PC-3 (cell line): ENCODE results near the gene LBHD2. TPM values are rescaled to one million over a fixed set of nuclear protein-coding genes. Genes with fewer than 3 reads are reported as not detected.

ENCODE experiments used
- ATAC-seq: fragments of 200-7000 bp; cut with Tn5 transposase; 2 replicates; pipeline ENCODE4 v1.9.1; 2020; ENCODE audit warnings: mild to moderate bottlenecking, moderate library complexity
- BruUV-seq: library from RNA; stranded (reverse); fragments of 400-500 nt; replicated peaks from 2 replicates; lab custom pipeline; 2021; lab: Mats Ljungman, UMichigan
- CTCF ChIA-PET: fragments of 300-600 bp; sonication (Branson Sonifier 250); formaldehyde crosslinking; loops from one replicate; lab custom pipeline; 2022; ENCODE audit warnings: antibody characterized with exemption; lab: Charles Lee
- POLR2A ChIA-PET: fragments of 300-600 bp; sonication (Branson Sonifier 250); formaldehyde crosslinking; loops from one replicate; lab custom pipeline; 2022; ENCODE audit warnings: antibody characterized with exemption; ENCODE audit not compliant: unreplicated experiment; lab: Charles Lee
- DNase-seq: peaks from one replicate; pipeline ENCODE4 v3.0.0-alpha.2; 2015
- H2AFZ ChIP-seq: fragments of 300-600 bp; sonication (generic); 2 replicates; pipeline ENCODE4 v1.6.0; 2016; ENCODE audit warnings: antibody characterized with exemption, low read length
- H3F3A ChIP-seq: fragments of 300-600 bp; sonication (generic); one replicate; pipeline ENCODE4 v1.6.0; 2017; ENCODE audit warnings: antibody characterized with exemption, low read length, control low read depth, mild to moderate bottlenecking; ENCODE audit not compliant: unreplicated experiment
- H3K27ac ChIP-seq: fragments of 300-600 bp; sonication (generic); 2 replicates; pipeline ENCODE4 v1.5.1; 2016; ENCODE audit warnings: mild to moderate bottlenecking, low read length
- H3K27me3 ChIP-seq: fragments of 300-600 bp; sonication (generic); 2 replicates; pipeline ENCODE4 v1.6.1; 2016; ENCODE audit warnings: low read length, mixed read lengths
- H3K36me3 ChIP-seq: fragments of 300-600 bp; sonication (generic); 2 replicates; pipeline ENCODE4 v1.6.1; 2016; ENCODE audit warnings: low read depth, mixed run types, low read length, mixed read lengths
- H3K4me1 ChIP-seq: fragments of 300-600 bp; sonication (generic); 2 replicates; pipeline ENCODE4 v1.5.1; 2016; ENCODE audit warnings: low read length; ENCODE audit not compliant: insufficient read depth
- H3K4me2 ChIP-seq: fragments of 300-600 bp; sonication (generic); 2 replicates; pipeline ENCODE4 v1.6.0; 2016; ENCODE audit warnings: low read length
- H3K4me3 ChIP-seq: fragments of 300-600 bp; sonication (generic); 2 replicates; pipeline ENCODE4 v1.5.1; 2016; ENCODE audit warnings: mild to moderate bottlenecking, low read length, mixed read lengths
- H3K79me2 ChIP-seq: fragments of 300-600 bp; sonication (generic); 2 replicates; pipeline ENCODE4 v1.6.1; 2017; ENCODE audit warnings: low read length, mixed read lengths
- H3K9ac ChIP-seq: fragments of 300-600 bp; sonication (generic); 2 replicates; pipeline ENCODE4 v1.6.0; 2016; ENCODE audit warnings: mild to moderate bottlenecking, low read length
- H3K9me2 ChIP-seq: fragments of 300-600 bp; sonication (generic); replicated peaks from 2 replicates; pipeline ENCODE4 v1.6.1; 2016; ENCODE audit warnings: mixed run types, low read length, mixed read lengths
- H3K9me3 ChIP-seq: fragments of 300-600 bp; sonication (generic); 2 replicates; pipeline ENCODE4 v1.6.1; 2016; ENCODE audit warnings: low read length, mixed read lengths
- H4K20me1 ChIP-seq: fragments of 300-600 bp; sonication (generic); 2 replicates; pipeline ENCODE4 v1.6.1; 2016; ENCODE audit warnings: low read length, mixed read lengths
- EZH2 ChIP-seq: fragments of 300-600 bp; sonication (generic); IDR thresholded peaks from one replicate; pipeline ENCODE4 v1.6.1; 2017; ENCODE audit warnings: antibody characterized with exemption, mild to moderate bottlenecking, low read length; ENCODE audit not compliant: unreplicated experiment
- EZH2phosphoT487 ChIP-seq: fragments of 300-600 bp; sonication (generic); IDR thresholded peaks from 2 replicates; pipeline ENCODE4 v1.6.1; 2018; ENCODE audit warnings: mild to moderate bottlenecking, antibody characterized with exemption, low read length, borderline replicate concordance
- intact Hi-C: fragments of 100-400 bp; cut with micrococcal nuclease; formaldehyde crosslinking; loops from 2 replicates; pipeline ENCODE4 v1.9.0; 2023
- total RNA-seq: library from RNA; depleted of rRNA; stranded (reverse); fragments of >200 nt; gene quantifications from 2 replicates; pipeline ENCODE4 v1.2.3, GENCODE V29; 2014
- TF ChIP-seq, protein P1 (sequence below): fragments of 300-600 bp; sonication (generic); conservative IDR thresholded peaks from 2 replicates; pipeline ENCODE4 v1.5.1; 2017; ENCODE audit warnings: antibody characterized with exemption, low read depth, mild to moderate bottlenecking, low read length

Gene LBHD2
- total RNA-seq, 1 experiment from 2014 or later, result not detected

DNA sequence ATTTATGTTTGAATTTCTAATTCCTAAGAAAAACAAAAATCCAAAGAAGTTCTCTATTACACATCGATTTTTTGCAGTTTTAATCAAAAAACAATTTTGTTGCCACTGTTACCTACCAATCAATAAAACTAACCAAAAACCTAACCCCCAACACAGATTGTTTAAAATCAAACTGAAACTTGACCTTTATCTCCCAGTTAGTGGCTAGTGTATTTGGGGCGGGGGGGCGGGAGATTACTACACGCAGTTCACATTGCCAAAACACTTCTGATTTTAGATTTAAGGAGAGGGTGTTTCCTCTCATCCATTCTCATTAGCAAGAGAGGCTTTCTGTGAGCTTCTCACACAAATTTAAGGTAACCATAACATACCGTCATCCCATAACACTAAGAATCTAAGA is 33.1 kb upstream of the LBHD2 start:
- no peak overlapping the region for H2AFZ ChIP-seq
- POLR2A ChIA-PET, result no interaction called here
- CTCF ChIA-PET, result no interaction called here
- TF ChIP-seq, protein P1, sequence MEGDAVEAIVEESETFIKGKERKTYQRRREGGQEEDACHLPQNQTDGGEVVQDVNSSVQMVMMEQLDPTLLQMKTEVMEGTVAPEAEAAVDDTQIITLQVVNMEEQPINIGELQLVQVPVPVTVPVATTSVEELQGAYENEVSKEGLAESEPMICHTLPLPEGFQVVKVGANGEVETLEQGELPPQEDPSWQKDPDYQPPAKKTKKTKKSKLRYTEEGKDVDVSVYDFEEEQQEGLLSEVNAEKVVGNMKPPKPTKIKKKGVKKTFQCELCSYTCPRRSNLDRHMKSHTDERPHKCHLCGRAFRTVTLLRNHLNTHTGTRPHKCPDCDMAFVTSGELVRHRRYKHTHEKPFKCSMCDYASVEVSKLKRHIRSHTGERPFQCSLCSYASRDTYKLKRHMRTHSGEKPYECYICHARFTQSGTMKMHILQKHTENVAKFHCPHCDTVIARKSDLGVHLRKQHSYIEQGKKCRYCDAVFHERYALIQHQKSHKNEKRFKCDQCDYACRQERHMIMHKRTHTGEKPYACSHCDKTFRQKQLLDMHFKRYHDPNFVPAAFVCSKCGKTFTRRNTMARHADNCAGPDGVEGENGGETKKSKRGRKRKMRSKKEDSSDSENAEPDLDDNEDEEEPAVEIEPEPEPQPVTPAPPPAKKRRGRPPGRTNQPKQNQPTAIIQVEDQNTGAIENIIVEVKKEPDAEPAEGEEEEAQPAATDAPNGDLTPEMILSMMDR, result no peak
- TF ChIP-seq EZH2 (no peak), EZH2phosphoT487 (no peak)
- H3K4me2 ChIP-seq, result no peak overlapping the region
- H4K20me1 ChIP-seq, result peaks cover 23% of the 10 kb centered on the region
- no peaks in the 10 kb centered on the region for H3K36me3 ChIP-seq
- no peak overlapping the region for H3K27ac ChIP-seq
- ATAC-seq (no peak), DNase-seq (no peak)
- peaks cover 96% of the 10 kb centered on the region for H3K79me2 ChIP-seq
- no peaks in the 10 kb centered on the region for H3K27me3 ChIP-seq
- intact Hi-C loops, result no loop called here
- H3K4me1 ChIP-seq, result peaks cover 12% of the 10 kb centered on the region; the same call in 1 of the 2 replicates
- H3K9ac ChIP-seq, result no peak overlapping the region
- H3K4me3 ChIP-seq, result no peak overlapping the region
- no peaks in the 10 kb centered on the region for H3K9me3 ChIP-seq
- BruUV-seq, result no TSS peak
- no peaks in the 10 kb centered on the region for H3F3A ChIP-seq
- no peaks in the 10 kb centered on the region for H3K9me2 ChIP-seq

GRCh38 chr14:103052407-103052806 is 31.6 kb upstream of the LBHD2 start:
- Histone ChIP-seq H4K20me1 (peaks cover 26% of the 10 kb centered on the region), H3K36me3 (no peaks in the 10 kb centered on the region), H3K9me3 (no peaks in the 10 kb centered on the region), H3F3A (no peaks in the 10 kb centered on the region), H3K9me2 (no peaks in the 10 kb centered on the region), H3K4me2 (no peak overlapping the region), H3K4me1 (peaks cover 12% of the 10 kb centered on the region; the same call in 1 of the 2 replicates), H2AFZ (no peak overlapping the region), H3K9ac (no peak overlapping the region), H3K79me2 (peaks cover 92% of the 10 kb centered on the region), H3K27me3 (no peaks in the 10 kb centered on the region), H3K27ac (no peak overlapping the region), H3K4me3 (no peak overlapping the region)
- POLR2A ChIA-PET, result no interaction called here
- BruUV-seq, result no TSS peak
- no peak for ATAC-seq
- no peak for DNase-seq
- CTCF ChIA-PET, result no interaction called here
- intact Hi-C loops, result no loop called here
- no peak for TF ChIP-seq EZH2phosphoT487
- no peak for TF ChIP-seq EZH2
- TF ChIP-seq, protein P1, result no peak

DNA sequence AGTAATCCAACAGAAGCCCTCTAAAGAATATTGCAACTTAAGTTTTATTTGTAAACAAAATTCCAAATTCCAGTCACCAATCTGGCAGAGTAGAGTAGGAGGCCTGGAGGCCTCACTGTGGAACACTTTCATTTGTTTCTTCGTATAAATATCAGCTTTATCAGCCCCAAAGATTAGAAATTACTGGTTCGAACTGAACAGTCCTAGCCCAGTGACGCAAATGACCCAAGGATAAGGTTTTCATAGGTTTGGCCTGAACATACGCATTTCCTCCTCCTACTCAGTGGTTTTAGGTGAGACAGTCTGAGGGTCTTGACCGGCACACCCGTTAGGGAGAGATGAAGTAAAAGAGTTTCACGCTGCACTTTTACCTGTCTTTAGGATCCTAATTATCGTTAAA is 28.3 kb upstream of the LBHD2 start:
- TSS peak; percentile 77 for BruUV-seq
- 0 out of 2 replicates have a peak overlapping the region, but pooled peaks have one; percentile 17 for H2AFZ ChIP-seq
- no peaks in the 10 kb centered on the region for H3K27me3 ChIP-seq
- H3K9ac ChIP-seq, result peak overlapping the region; percentile 85
- ATAC-seq (no peak), DNase-seq (no peak)
- TF ChIP-seq EZH2, result no peak
- TF ChIP-seq EZH2phosphoT487, result no peak
- TF ChIP-seq, protein P1, result no peak
- CTCF ChIA-PET, result no interaction called here
- peaks cover 26% of the 10 kb centered on the region for H4K20me1 ChIP-seq
- peak overlapping the region; percentile 98 for H3K4me2 ChIP-seq
- no peaks in the 10 kb centered on the region for H3K9me3 ChIP-seq
- H3K4me3 ChIP-seq, result peak overlapping the region; percentile 92
- H3K79me2 ChIP-seq, result peaks cover 83% of the 10 kb centered on the region
- intact Hi-C loops, result loop anchor here (2.0 kb wide), 1 partner anchor 25 kb away; no protein-coding TSS in a partner anchor
- no peaks in the 10 kb centered on the region for H3F3A ChIP-seq
- H3K27ac ChIP-seq, result peak overlapping the region; percentile 45
- H3K4me1 ChIP-seq, result peaks cover 20% of the 10 kb centered on the region; the same call in 1 of the 2 replicates
- POLR2A ChIA-PET, result no interaction called here
- H3K36me3 ChIP-seq, result no peaks in the 10 kb centered on the region
- H3K9me2 ChIP-seq, result no peaks in the 10 kb centered on the region
